GM13976 (cell line): Measurements from ENCODE around the gene TAF11L2.
"Not testable (repeated sequence)": the region's sequence is repeated elsewhere in the genome, so short reads cannot be mapped to it uniquely, and the experiment has no call there.

ENCODE experiments used
- DNase-seq: peaks from one replicate; pipeline ENCODE4 v3.0.0; 2012; ENCODE audit warnings: low spot score
- CTCF ChIP-seq: IDR thresholded peaks from 2 replicates; pipeline ENCODE4 v1.5.1; 2012; ENCODE audit warnings: borderline replicate concordance, mild to moderate bottlenecking; ENCODE audit not compliant: insufficient read depth; ENCODE audit errors: extremely low read depth, missing control alignments, control extremely low read depth
- in situ Hi-C: fragments of 300-500 bp; cut with MboI; formaldehyde crosslinking; loops from one replicate; pipeline ENCODE4 v1.12.0; 2022; ENCODE audit warnings: low sequenced_read_pairs, mixed read lengths, inconsistent platforms; ENCODE audit not compliant: unreplicated experiment

Gene TAF11L2

DNA sequence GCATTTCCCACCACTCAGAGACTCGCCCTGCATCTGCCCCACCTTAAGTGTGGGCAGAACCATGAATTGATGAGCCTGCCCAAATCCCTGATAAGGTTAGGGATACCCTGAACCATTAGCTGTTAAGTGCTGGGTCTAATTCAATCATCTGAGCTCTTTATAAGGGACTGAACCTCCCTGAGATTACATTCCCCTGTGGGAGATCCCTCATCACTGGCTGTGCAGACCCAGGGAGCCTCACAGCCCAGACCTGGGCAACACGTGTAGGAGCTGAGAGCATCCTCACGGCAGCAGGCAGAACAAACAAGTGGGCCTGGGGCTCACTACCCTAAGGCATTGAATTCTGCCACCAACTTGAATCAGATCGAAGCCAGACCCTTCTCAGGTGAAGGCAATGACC is 585 bp upstream of the TAF11L2 start:
- DNase-seq: no peak
- TF ChIP-seq CTCF: no peak
- in situ Hi-C loops: no loop called here

DNA sequence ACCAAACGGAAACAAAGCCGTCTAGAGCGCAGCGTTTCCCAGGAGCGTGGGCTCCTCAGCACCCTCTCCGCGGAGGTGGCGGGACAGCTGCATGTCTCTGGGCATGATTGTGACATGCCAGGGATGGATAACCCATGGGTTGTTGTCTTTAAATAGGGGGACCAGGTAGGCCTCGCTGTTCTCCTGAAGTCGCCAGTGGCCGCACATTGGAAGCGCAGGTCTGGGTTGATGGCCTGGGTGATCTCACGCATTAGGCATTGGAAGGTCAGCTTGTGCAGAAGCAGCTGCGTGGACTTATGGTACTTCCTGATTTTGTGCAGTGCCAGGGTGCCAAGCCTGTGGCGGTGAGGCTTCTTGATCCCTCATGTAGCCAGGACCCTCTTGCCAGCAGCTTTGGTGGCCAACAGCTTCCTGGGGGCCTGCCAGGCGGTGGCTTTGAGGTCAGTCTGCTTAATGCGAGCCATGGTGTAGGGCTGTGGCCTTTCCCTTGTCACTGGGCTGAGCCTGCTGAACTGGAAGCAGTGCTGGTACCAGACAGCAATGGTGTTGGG is 13.8 kb downstream of the TAF11L2 start:
- no peak for TF ChIP-seq CTCF
- in situ Hi-C loops: no loop called here
- no peak for DNase-seq

- in situ Hi-C loops, DNase-seq: not testable (repeated sequence)
These were observed 19.5 kb downstream of the TAF11L2 start for GRCh38 chr5:17517526-17517925.

GRCh38 chr5:17518067-17518466 is 20.0 kb downstream of the TAF11L2 start, which contains the start of gene TAF11L3:
Gene TAF11L3 (plus strand): TSS chr5:17518367.
- DNase-seq, in situ Hi-C loops: not testable (repeated sequence)

- DNase-seq, in situ Hi-C loops: not testable (repeated sequence)
These were observed 21.5 kb downstream of the TAF11L2 start for GRCh38 chr5:17519508-17519907.

- DNase-seq, in situ Hi-C loops: not testable (repeated sequence)
These were observed 23.5 kb downstream of the TAF11L2 start, which contains the start of gene TAF11L4 for GRCh38 chr5:17521501-17521900. Gene TAF11L4 (plus strand): TSS chr5:17521801.

DNA sequence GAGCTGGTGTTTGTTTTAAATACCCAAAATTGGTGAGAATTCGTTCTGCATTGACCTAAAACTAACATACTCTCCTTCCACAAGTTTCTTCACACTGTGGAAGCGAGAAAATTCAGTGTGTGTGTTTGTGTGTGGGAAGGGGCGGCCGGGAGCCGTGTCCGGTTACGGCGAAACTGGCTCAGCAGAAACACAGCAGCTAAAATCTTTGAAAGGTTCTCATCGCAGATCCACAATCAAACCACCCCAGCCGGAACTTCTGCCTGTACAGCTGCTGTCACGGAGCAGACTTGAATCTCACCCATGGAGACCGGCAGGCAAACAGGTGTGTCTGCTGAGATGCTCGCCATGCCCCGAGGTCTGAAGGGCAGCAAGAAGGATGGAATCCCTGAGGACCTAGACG is 26.9 kb downstream of the TAF11L2 start, which contains the start of gene TAF11L5:
TAF11L5 (plus strand) TSS at position 301 of the 400 bp plus-strand sequence.
- DNase-seq, in situ Hi-C loops: not testable (repeated sequence)

- in situ Hi-C loops, DNase-seq: not testable (repeated sequence)
These were observed 28.5 kb downstream of the TAF11L2 start for GRCh38 chr5:17526504-17526903.

DNA sequence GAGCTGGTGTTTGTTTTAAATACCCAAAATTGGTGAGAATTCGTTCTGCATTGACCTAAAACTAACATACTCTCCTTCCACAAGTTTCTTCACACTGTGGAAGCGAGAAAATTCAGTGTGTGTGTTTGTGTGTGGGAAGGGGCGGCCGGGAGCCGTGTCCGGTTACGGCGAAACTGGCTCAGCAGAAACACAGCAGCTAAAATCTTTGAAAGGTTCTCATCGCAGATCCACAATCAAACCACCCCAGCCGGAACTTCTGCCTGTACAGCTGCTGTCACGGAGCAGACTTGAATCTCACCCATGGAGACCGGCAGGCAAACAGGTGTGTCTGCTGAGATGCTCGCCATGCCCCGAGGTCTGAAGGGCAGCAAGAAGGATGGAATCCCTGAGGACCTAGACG is 30.3 kb downstream of the TAF11L2 start, which contains the start of gene TAF11L6:
TAF11L6 (plus strand) TSS at position 301 of the 400 bp plus-strand sequence.
- in situ Hi-C loops, DNase-seq: not testable (repeated sequence)
